HG03460 (cell line): ENCODE measurements around the gene DPH3.
"Not testable (repeated sequence)": the region's sequence is repeated elsewhere in the genome, so short reads cannot be mapped to it uniquely, and the experiment has no call there.

Experiments
- ATAC-seq: cut with Tn5 transposase; IDR thresholded peaks from one replicate; pipeline ENCODE4 v1.9.1; 2021; ENCODE audit not compliant: unreplicated experiment

DPH3 gene

DNA sequence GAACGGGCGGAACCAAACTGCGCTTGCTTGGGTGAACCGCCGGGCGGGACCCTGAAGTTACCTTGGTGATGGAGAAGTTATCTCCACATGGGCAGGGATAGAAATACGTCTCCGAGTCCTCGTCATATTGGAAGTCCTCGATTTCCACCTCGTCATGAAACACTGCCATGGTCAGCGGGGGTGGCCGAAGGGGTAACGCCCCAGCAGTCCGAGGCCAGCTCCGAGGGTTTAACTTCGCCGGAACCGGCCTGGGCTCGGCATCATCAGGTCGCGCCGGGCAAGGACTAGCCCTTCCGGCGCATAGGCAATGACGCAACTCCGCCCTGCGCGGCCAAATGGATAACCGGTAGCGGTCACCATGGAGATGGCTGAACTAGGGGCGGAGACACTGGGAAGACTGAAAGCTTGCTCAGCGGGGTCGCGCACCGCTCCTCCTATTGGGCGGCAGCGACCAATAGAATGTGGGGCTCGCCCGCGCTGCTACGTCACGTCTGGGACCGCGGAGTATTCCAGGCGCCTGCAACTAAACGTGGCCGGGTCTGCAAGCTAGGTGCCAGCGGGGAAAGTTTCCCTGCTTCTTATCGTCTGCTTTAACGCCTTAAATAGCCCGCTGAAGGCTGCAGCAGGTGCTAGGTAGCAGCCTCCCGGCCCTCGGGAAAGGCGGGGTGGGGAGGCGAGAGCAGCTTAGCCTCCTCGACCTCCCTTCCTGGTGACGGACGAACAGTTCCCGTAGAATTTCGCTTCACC is at the start of gene DPH3, which contains the start of gene OXNAD1:
DPH3 (minus strand) TSS at position 236 of the 747 bp plus-strand sequence; CDS start at position 169, 67 bp downstream.
OXNAD1 (plus strand) TSS at position 505 of the 747 bp plus-strand sequence. CDS start 5,741 bp downstream, outside the sequence.
- ATAC-seq: peak; percentile 99

DNA sequence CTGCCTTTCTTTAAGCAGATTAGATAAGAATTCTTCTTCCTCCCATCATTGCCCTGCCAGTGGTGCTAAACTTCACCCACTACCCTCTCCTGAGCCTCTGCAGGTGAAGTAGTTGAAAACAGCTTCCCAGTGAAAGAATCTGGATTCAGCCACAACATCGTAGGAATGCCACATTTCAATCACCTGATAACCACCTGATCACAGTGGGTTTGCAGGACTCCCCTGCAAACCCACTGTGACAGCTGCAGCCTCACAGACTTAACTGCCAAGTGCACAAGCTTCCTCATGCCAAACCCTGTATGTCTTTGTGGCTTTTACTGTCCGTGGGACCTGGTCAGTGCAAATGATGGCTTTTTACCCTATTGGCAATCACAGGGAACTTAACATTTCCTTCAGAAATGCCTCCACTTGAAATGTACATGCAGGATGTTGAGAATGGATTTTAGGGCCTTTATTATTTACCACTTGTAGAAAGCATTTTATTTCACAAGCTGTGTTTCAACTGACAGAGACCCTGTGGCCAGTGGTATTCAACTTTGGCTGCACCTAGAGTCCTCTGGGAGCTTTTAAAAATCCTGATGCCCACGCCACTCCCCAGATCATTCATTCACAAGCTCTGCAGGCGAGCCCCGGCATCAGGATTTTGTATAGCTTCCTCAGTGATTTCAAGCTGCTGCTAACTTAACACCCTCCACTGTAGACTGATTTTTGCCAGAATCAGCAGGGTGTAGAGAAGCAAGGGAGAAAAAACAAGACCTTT is 49.3 kb upstream of the DPH3 start:
- ATAC-seq: no peak

DNA sequence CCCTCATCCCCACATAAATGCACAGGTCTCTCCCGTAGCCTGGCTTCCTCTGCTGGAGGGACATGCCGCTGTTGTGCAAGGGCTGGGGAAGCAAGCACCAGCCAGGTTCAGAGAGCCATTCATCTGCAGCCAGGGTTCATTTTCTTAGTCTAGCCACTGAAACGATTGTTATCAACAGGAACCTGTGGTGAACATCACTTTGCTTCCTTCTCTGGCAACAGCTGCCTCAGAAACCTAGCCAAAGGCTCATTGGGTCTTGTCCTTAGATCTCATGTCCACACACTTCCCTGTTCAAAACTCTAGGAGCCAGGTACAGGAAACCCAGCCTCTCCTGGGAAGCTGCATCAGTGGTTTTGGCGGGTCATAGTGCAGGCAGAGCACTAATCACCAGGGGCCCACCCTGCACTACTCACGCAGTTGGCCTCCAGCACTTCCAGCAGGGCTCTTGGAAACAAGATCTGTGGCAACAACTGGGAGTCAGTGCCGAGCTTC is 47.3 kb upstream of the DPH3 start:
- peak; percentile 71 for ATAC-seq

DNA sequence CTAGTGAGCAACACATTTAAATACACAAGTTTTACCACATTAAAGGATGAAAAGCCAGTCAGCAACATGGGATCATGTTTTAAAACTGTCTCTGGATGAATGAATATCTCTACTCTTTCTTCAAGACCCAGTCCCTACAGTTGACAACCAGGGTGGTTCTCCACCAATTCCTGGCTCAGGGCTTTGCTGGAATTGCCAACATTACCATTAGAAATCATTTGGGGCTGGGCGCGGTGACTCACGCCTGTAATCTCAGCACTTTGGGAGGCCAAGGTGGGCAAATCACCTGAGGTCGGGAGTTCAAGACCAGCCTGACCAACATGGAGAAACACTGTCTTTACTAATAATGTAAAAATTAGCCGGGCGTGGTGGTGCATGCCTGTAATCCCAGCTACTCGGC is 45.7 kb upstream of the DPH3 start:
- ATAC-seq: not testable (repeated sequence)

DNA sequence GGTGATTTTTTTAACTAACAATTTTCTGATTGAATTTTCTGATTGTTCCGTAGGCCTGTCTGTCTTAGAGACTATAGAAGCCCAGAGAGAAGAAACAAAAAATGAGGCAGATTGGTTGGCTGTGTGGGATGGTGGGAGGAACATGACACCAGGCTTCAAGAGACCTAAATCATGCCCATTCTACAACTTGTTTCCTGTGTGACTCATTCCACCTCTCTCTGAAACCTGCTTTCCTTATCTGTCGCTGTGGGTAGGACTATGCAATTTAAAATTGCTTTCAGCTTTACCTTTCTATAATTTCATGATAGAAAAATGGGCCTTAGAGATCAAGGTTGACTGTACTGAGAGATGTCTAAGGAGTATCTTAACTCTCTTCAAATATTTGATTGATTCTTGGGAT is 44.8 kb upstream of the DPH3 start:
- ATAC-seq: peak; percentile 77

DNA sequence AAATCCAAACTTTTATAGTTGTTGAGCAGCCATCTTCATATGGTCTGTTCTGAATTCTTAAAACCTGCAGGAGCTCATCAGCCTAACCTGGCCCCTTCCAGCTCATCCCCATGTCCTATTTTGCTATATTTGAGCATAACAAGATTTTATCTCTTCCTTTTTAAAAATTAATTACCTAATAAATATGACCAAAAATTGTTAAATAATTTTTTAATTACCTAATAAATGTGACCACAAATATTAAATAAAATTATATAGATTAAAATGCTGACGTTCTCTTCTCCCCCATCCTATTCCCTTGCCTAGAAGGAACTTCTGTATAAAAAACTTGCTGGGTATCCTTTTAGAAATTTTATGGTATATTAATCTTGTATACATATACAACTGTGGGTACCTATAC is 44.0 kb upstream of the DPH3 start:
- ATAC-seq: no peak

DNA sequence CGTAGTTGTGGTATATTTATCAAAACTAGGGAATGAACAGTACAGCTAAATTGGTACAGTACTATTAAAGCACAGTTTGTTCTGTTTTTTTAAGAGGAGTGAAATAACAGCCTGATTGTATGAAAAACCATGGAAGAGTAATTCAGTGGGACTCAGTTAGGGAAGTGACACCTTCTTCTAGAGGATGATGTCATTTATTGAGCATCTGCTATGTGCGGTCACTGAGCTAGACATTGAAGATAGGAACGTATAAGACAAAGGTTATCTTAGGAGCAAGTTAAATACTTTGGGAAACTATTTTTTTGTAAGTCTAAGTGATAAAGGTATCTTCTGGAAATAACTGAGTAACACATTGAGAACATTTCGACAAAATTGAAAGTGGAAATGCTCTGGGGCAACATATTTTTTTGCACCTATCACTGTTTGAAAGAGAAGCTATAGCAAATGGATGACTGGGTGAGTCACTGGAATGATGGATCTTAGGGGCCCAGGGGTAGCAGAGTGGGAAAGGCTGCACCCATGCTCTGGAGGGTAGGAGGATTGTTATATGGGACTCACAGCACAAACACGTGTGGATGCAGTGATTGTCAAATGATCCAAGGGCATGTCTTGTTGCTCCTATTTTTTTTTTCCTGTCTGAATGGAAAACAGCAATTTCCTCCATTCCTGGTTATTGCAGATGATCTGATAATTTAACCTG is 43.2 kb upstream of the DPH3 start:
- no peak for ATAC-seq

DNA sequence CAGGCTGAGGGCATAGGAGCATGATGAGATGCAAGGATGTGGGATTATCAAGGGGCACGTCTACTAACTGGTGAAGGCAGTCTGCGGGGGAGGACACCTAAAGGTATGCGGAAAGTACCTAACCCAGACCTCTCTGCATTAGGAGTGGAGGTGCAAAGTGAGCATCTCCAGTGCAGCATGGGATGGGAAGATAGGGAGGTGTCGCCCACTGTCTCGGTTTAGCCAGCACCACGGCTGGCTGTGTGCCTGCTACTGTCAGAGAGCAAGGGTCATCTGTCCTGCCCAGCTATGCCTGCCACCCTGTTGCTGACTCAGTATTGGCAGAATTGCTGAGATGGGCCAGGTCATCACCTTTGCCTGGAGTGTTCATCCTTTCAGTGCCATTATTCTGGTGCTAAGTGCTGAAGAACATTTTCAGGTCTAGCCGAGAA is 40.4 kb upstream of the DPH3 start:
- ATAC-seq: no peak

DNA sequence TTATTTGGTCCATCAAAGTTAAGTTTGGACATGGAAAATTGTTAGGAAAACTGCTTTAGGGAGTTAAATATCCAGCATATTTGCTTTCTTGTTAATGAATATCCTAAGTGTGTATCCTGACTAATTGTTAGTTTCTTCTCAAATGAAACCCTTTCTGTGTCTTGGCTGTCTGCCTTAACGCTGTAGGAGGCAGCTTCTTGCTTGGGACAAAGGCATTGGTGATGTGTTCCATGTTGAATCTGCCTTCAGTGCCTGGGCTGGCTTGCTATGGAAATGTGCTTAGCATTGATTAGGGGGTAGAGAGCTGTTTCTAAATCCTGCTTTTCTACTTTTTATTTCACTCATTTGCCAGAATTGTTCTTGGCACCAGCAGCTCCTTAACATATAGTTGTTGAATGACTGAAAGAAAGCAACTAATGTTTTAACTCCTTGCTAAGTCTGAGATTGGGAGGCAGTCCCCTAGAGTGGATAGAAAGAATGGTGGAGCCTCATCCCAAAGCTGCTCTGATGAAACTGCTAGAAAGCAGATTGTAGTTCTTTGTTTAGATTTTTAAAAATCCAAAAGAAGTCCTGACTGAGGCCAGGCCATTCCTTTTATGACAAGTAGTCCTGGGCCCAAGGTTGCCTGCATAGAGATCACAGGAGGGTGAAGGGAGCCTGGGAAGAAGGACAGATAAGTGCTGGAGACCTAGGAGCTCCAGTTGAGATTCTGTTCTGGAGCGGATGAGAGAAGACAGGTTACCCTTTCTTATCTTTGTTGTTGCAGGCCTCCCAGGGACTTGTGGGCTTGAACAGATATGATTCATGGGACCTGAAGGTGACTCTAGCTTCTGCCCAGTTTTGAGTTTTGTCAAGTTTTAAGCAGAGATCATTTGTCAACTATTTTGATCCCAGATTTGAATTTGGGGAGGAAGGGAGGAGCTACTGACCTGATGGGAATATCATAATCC is 39.6 kb upstream of the DPH3 start:
- ATAC-seq: no peak

DNA sequence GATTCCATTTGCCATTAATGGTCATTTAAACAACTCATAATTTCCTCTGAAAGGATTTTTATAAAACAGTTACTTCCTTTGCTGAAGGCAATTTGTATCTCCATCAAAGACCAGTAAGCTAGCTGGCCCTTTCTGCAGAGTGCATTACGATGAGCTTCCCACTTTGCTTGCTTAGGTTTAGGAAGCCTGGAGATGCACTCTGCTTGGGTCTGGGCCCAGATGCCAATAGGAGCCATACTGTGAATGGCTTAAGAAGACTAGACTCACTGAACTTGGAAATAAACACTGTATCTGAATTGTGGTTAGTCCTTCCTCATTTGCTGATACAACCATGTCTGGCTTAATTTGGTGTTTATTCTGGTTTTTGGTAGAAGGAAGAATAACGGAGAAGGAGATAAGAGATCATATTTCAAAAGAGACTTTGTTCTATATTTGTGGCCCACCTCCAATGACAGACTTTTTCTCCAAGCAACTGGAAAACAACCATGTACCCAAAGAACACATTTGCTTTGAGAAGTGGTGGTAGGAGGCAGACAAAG is 38.4 kb upstream of the DPH3 start:
- ATAC-seq: no peak

DNA sequence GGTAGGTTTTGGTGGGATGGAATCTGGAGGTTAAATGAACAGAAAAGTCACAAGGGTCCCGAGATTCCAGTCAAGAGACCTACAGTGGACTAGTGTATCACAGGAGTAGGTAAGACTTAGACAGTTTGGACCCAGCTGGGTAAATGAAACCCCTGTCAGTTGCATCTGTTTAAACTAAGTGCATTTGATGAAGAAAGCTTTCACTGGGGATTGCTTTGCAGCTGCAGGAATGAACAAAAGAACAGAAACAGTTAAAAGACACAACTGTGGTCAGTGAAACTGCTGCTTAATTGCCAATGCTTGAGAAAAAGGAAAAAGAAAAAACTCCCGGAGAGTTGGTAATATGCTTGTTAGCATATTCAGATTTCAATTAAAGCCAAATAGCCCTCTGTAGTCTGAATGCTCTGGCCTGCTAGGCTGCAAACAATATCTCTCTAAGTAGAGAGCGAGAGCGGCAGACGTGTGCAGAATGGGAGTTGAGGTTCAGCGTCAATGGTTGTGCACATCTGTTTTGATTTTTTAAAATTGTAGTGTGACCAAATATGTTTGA is 37.4 kb upstream of the DPH3 start:
- ATAC-seq: no peak

DNA sequence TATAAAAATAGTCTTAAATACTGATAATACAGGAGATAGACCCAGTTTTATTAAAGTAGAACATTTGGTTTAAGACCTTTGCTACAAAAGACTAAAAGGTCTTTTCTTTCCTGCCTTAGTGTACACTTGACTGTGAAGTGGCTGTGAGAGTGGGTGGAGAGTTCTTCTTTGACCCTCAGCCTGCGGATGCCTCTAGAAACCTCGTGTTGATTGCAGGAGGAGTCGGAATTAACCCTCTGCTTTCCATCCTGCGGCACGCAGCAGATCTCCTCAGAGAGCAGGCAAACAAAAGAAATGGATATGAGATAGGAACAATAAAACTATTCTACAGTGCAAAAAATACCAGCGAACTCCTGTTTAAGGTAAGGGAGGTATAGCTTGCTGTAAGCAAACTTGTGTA is 36.8 kb upstream of the DPH3 start:
- no peak for ATAC-seq

DNA sequence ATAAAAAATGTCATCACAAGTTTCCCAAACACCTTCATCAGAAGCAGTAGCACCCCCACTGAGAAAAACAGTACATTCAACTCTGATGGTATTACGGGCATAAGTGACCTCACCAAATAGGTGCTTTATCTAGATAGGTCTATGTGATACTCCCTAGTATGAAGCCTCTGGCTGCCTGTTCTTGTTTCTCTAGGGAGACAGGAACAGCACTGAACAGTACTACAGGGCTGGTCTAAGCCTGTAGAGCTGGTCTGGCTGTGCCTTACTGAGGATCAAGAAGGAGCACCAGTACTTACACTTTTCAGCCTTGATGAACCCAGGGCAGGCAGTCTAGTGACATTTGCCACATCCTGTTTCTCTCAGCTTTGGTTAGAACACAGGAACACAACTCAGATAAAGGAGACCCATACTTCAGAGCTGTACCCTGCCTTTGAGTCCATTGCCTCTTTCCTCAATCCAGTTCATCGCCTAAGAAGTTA is 36.2 kb upstream of the DPH3 start:
- peak; percentile 76 for ATAC-seq

DNA sequence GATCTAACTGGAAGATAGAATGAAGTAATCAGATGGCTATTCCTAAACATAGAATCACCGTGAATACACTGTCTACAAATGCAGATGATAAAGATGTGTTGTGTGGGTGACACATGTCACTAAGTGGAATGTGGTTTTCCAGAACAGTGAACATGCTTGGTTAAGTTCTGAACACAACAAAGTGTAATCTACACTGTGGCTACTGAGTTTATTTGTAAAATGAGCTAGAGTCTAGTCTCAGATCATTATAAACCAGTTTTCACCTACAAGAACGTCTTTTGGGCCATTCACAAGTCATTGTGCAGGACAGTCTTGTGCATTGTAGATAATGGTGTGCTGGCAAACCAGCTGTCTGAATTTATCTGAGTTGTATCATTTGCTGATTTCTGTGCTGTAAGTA is 35.6 kb upstream of the DPH3 start:
- ATAC-seq: no peak

DNA sequence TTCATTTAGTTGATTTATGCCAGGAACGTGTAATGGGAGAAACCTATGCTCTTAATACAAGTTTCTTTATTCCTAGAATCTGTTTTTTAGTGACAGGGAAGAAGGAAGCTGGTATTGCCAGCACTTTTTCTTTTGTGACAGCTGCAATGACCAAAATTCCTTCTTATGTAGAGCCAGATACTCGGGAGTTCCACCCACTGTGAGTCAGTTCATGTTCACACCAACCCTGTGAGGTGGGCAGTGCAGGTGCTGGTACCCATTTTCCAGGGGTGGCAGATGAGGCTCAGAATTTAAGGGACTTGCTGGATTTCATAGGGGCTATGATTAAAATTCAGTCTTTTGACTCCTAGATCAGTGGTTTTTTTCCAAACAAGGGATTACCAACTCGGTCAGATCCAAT is 35.0 kb upstream of the DPH3 start:
- no peak for ATAC-seq

DNA sequence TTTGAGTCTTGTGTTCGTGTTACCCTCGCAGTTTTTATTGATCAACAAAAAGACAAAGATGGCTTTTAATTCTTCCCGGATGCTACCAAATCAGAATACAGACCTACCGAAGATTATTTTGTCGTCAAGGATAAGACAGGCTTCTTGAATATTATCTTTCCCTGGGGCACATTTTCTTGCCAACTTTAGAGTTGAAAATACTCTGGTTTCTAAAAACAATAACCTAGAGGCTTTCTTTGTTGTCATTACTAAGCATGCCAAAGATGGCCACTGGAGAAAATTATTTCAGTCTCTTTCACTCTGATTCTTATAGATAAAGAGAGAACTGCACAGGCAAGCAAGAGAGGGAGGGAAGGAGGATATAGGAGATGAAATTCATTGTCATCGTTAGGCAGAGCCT is 34.1 kb upstream of the DPH3 start:
- no peak for ATAC-seq

DNA sequence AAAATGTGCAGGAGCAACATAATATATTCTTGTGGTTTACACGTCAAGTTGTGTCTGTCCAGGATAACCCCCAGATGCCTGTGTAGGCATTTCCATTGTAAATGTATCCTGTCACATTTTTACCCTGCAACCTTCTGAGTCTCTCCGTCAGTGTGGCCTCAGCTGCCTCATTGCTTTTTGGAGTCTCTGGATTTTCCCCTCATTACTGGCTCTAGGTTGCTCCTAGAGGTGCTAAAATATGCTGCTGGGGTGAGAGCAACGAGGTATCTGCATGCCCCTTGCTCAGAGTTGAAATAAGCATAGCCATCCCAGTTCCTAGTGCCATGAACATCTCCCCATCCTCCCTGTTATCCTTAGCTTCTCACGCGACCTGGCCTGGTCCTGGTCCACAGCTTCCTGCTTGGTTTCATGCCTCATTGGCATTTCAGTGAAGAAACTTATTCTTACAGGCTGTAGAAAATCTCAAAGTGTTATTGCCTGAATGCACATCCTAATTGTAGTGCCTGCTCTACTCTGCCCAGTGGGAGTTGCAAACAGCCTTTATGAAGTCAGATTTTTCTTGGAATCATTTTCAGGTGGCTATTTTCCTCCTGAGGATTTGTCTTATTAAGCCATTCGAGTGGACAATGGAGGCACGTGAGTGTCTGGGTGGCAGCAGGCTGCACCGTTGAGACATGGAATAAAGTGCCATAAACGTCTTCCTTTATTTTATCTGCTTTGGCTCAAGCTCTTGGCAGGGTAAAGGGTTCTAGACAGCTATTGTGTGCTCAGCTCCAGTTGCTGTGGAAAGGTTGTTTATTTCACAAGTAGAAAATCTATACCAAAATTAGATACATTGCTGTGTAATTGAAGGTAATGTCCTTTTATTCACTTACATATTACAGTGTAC is 33.5 kb upstream of the DPH3 start:
- no peak for ATAC-seq

DNA sequence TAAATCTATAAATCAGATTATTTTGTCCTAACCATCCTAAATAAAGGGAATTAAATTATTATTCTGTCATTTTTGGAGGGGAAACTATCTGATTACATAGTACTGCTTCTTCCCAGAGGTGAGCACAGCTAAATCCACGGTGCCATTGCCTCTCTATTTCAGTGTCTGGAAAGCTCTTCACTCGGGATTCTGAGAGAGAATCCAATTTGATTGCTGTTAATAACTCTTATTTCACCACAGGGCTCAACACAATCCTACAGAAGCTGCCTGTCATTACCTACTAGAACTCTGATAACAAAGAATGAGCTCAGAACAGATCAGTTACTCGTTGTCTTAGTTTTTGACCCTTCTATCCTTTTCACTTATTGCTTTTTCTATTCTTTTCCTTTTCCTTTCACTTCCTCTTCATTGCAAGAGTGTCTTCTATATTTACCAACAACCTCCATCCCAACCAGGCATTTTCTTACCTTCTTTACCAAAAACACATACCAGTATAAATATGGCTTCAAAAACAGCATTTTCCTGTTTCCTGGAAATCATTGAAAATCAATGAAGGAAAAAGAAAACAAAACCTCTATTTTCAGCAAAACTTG is 30.7 kb upstream of the DPH3 start:
- no peak for ATAC-seq
